Measurements from ENCODE around the gene GPI.
"Not testable (repeated sequence)": the region's sequence is repeated elsewhere in the genome, so short reads cannot be mapped to it uniquely, and the experiment has no call there.

The GPI gene

GRCh38 chr19:34365463-34366401 is 736 bp downstream of the GPI start:
- H3K4me1 Mint-ChIP-seq (ENCODE audit: low read depth in 2 of 2), result peaks cover 32 to 34% of the 10 kb centered on the region in 2 donors
- no peaks in the 10 kb centered on the region for H3K9me3 Mint-ChIP-seq
- ATAC-seq (replicated peaks), result no peak

GRCh38 chr19:34366738-34367623 is 2.0 kb downstream of the GPI start:
- Mint-ChIP-seq H3K36me3 (ENCODE audit: insufficient read depth) (peaks cover 42% of the 10 kb centered on the region), H3K9me3 (no peaks in the 10 kb centered on the region), H3K27ac (peak overlapping the region; percentile 87 to 94), H3K27me3 (no peaks in the 10 kb centered on the region), H3K4me3 (peak overlapping the region; percentile 98 to 99), H3K4me1 (ENCODE audit: low read depth in 2 of 2) (peaks cover 32 to 42% of the 10 kb centered on the region in 2 donors)
- DNase-seq, result peak; percentile 16 to 24 (median 24)
- peak; percentile 58 for ATAC-seq (replicated peaks)

More at GRCh38 chr19:34365463-34366401, 736 bp downstream of the GPI start:
- H3K27me3 Mint-ChIP-seq, result no peaks in the 10 kb centered on the region
- H3K4me3 Mint-ChIP-seq, result peak overlapping the region; percentile 98 to 99
- H3K27ac Mint-ChIP-seq, result peak overlapping the region; percentile 87 to 94
- H3K36me3 Mint-ChIP-seq (ENCODE audit: insufficient read depth), result peaks cover 34% of the 10 kb centered on the region
- DNase-seq, result no peak

GRCh38 chr19:34367624-34367957 is 2.6 kb downstream of the GPI start:
- ATAC-seq (replicated peaks), result no peak
- Mint-ChIP-seq H3K9me3 (no peaks in the 10 kb centered on the region), H3K36me3 (ENCODE audit: insufficient read depth) (peaks cover 44% of the 10 kb centered on the region), H3K4me1 (ENCODE audit: low read depth in 2 of 2) (peaks cover 32 to 42% of the 10 kb centered on the region in 2 donors), H3K4me3 (no peak overlapping the region), H3K27me3 (no peaks in the 10 kb centered on the region), H3K27ac (peak overlapping the region; percentile 60 to 87)
- DNase-seq, result no peak

- Mint-ChIP-seq H3K36me3 (ENCODE audit: insufficient read depth) (peaks cover 51% of the 10 kb centered on the region), H3K27me3 (no peaks in the 10 kb centered on the region), H3K9me3 (no peaks in the 10 kb centered on the region), H3K4me1 (ENCODE audit: low read depth in 2 of 2) (peaks cover 32 to 42% of the 10 kb centered on the region in 2 donors), H3K4me3 (peak overlapping the region in 1 of 2 donors; percentile 26), H3K27ac (no peak overlapping the region)
- no peak for DNase-seq
- ATAC-seq (replicated peaks), result no peak
These were observed 3.3 kb downstream of the GPI start for GRCh38 chr19:34368338-34368737.

GRCh38 chr19:34369166-34369565 is 4.2 kb downstream of the GPI start:
- not testable (repeated sequence) for ATAC-seq (replicated peaks); H3K9me3 Mint-ChIP-seq; DNase-seq; H3K4me3 Mint-ChIP-seq; H3K27me3 Mint-ChIP-seq
- Mint-ChIP-seq H3K27ac (peak overlapping the region in 1 of 2 donors; percentile 49), H3K4me1 (ENCODE audit: low read depth in 2 of 2) (peaks cover 35 to 43% of the 10 kb centered on the region in 2 donors), H3K36me3 (ENCODE audit: insufficient read depth) (peaks cover 59% of the 10 kb centered on the region)

- no peaks in the 10 kb centered on the region for H3K27me3 Mint-ChIP-seq
- no peak overlapping the region for H3K27ac Mint-ChIP-seq
- ATAC-seq (replicated peaks), result no peak
- peaks cover 69% of the 10 kb centered on the region for H3K36me3 Mint-ChIP-seq (ENCODE audit: insufficient read depth)
- no peaks in the 10 kb centered on the region for H3K9me3 Mint-ChIP-seq
- H3K4me1 Mint-ChIP-seq (ENCODE audit: low read depth in 2 of 2), result peaks cover 32 to 44% of the 10 kb centered on the region in 2 donors
- no peak overlapping the region for H3K4me3 Mint-ChIP-seq
- no peak for DNase-seq
These were observed 5.1 kb downstream of the GPI start for GRCh38 chr19:34370117-34370516.

- no peak for ATAC-seq (replicated peaks)
- no peak overlapping the region for H3K4me3 Mint-ChIP-seq
These were observed 6.0 kb downstream of the GPI start for GRCh38 chr19:34370983-34371382.

GRCh38 chr19:34373601-34374288 is 8.7 kb downstream of the GPI start:
- peaks cover 6 to 19% of the 10 kb centered on the region in 2 donors for H3K4me1 Mint-ChIP-seq (ENCODE audit: low read depth in 2 of 2)
- no peak for ATAC-seq (replicated peaks)
- no peak overlapping the region for H3K4me3 Mint-ChIP-seq
- no peaks in the 10 kb centered on the region for H3K27me3 Mint-ChIP-seq
- H3K9me3 Mint-ChIP-seq, result no peaks in the 10 kb centered on the region
- H3K36me3 Mint-ChIP-seq (ENCODE audit: insufficient read depth), result peaks cover 87% of the 10 kb centered on the region
- no peak for DNase-seq
- peak overlapping the region; percentile 41 to 77 for H3K27ac Mint-ChIP-seq

More at GRCh38 chr19:34370983-34371382, 6.0 kb downstream of the GPI start:
- Mint-ChIP-seq H3K9me3 (no peaks in the 10 kb centered on the region), H3K27ac (peak overlapping the region; percentile 24 to 49), H3K27me3 (no peaks in the 10 kb centered on the region), H3K4me1 (ENCODE audit: low read depth in 2 of 2) (peaks cover 25 to 38% of the 10 kb centered on the region in 2 donors), H3K36me3 (ENCODE audit: insufficient read depth) (peaks cover 78% of the 10 kb centered on the region)
- DNase-seq, result no peak

- H3K4me3 Mint-ChIP-seq, result no peak overlapping the region
- no peaks in the 10 kb centered on the region for H3K9me3 Mint-ChIP-seq
- DNase-seq (no peak), ATAC-seq (replicated peaks) (no peak)
- H3K36me3 Mint-ChIP-seq (ENCODE audit: insufficient read depth), result peaks cover 89% of the 10 kb centered on the region
- H3K27ac Mint-ChIP-seq, result peak overlapping the region in 1 of 2 donors; percentile 38
- H3K4me1 Mint-ChIP-seq (ENCODE audit: low read depth in 2 of 2), result peaks cover 6 to 14% of the 10 kb centered on the region in 2 donors
- H3K27me3 Mint-ChIP-seq, result no peaks in the 10 kb centered on the region
These were observed 10.6 kb downstream of the GPI start for GRCh38 chr19:34375598-34375997.

GRCh38 chr19:34380639-34381241 is 15.7 kb downstream of the GPI start:
- DNase-seq (no peak), ATAC-seq (replicated peaks) (no peak)
- H3K36me3 Mint-ChIP-seq (ENCODE audit: insufficient read depth), result peaks cover 69% of the 10 kb centered on the region
- H3K4me1 Mint-ChIP-seq (ENCODE audit: low read depth in 2 of 2), result peaks cover 14 to 20% of the 10 kb centered on the region in 2 donors
- no peaks in the 10 kb centered on the region for H3K9me3 Mint-ChIP-seq
- H3K4me3 Mint-ChIP-seq, result no peak overlapping the region
- H3K27me3 Mint-ChIP-seq, result no peaks in the 10 kb centered on the region
- no peak overlapping the region for H3K27ac Mint-ChIP-seq

GRCh38 chr19:34381399-34382251 is 16.6 kb downstream of the GPI start:
- peaks cover 22 to 23% of the 10 kb centered on the region in 2 donors for H3K4me1 Mint-ChIP-seq (ENCODE audit: low read depth in 2 of 2)
- H3K9me3 Mint-ChIP-seq, result no peaks in the 10 kb centered on the region
- H3K27ac Mint-ChIP-seq, result peak overlapping the region in 1 of 2 donors; percentile 32
- ATAC-seq (replicated peaks), result no peak
- H3K27me3 Mint-ChIP-seq, result no peaks in the 10 kb centered on the region
- H3K4me3 Mint-ChIP-seq, result no peak overlapping the region
- peaks cover 64% of the 10 kb centered on the region for H3K36me3 Mint-ChIP-seq (ENCODE audit: insufficient read depth)
- DNase-seq, result no peak

- peaks cover 55% of the 10 kb centered on the region for H3K36me3 Mint-ChIP-seq (ENCODE audit: insufficient read depth)
- ATAC-seq (replicated peaks) (no peak), DNase-seq (no peak)
- H3K27ac Mint-ChIP-seq, result peak overlapping the region; percentile 82 to 83
- peaks cover 23 to 24% of the 10 kb centered on the region in 2 donors for H3K4me1 Mint-ChIP-seq (ENCODE audit: low read depth in 2 of 2)
- no peaks in the 10 kb centered on the region for H3K27me3 Mint-ChIP-seq
- no peaks in the 10 kb centered on the region for H3K9me3 Mint-ChIP-seq
- no peak overlapping the region for H3K4me3 Mint-ChIP-seq
These were observed 17.5 kb downstream of the GPI start for GRCh38 chr19:34382471-34382870.
